Neural progenitor cell (in vitro differentiated cells): ENCODE data around the gene SLC26A8. TPM values are rescaled to one million over a fixed set of nuclear protein-coding genes. Genes with fewer than 3 reads are reported as not detected.
A peak's percentile ranks its signal among the peaks of the same experiment; 100 is the strongest.
"Not testable (repeated sequence)": the region's sequence is repeated elsewhere in the genome, so short reads cannot be mapped to it uniquely, and the experiment has no call there.

Experiments used
- DNase-seq: peaks from one replicate; pipeline ENCODE4 v3.0.0-alpha.2; 2016; ENCODE audit warnings: low spot score
- H2AFZ ChIP-seq: fragments of 200-600 bp; sonication (generic); replicated peaks from 2 replicates; pipeline ENCODE4 v1.6.1; 2016; ENCODE audit warnings: antibody characterized with exemption
- H3F3A ChIP-seq: fragments of 200-600 bp; sonication (generic); 2 replicates; pipeline ENCODE4 v1.6.1; 2016; ENCODE audit warnings: antibody characterized with exemption, low read depth
- H3K27ac ChIP-seq: fragments of 200-600 bp; sonication (generic); 2 replicates; pipeline ENCODE4 v1.5.1; 2016; ENCODE audit warnings: mild to moderate bottlenecking
- H3K27me3 ChIP-seq: fragments of 200-600 bp; sonication (generic); 2 replicates; pipeline ENCODE4 v1.6.1; 2016; ENCODE audit warnings: mild to moderate bottlenecking, moderate library complexity
- H3K36me3 ChIP-seq: fragments of 200-600 bp; sonication (generic); 2 replicates; pipeline ENCODE4 v1.5.1; 2016
- H3K4me1 ChIP-seq: fragments of 200-600 bp; sonication (generic); 2 replicates; pipeline ENCODE4 v1.6.1; 2016; ENCODE audit warnings: mixed run types
- H3K4me2 ChIP-seq: fragments of 200-600 bp; sonication (generic); 2 replicates; pipeline ENCODE4 v1.6.1; 2016
- H3K4me3 ChIP-seq: fragments of 200-600 bp; sonication (generic); 2 replicates; pipeline ENCODE4 v1.5.1; 2016
- H3K79me2 ChIP-seq: fragments of 200-600 bp; sonication (generic); 2 replicates; pipeline ENCODE4 v1.6.1; 2016; ENCODE audit warnings: low read depth
- H3K9ac ChIP-seq: fragments of 200-600 bp; sonication (generic); 2 replicates; pipeline ENCODE4 v1.6.1; 2016
- H3K9me3 ChIP-seq: fragments of 200-600 bp; sonication (generic); 2 replicates; pipeline ENCODE4 v1.5.1; 2016; ENCODE audit warnings: low read depth
- H4K20me1 ChIP-seq: fragments of 200-600 bp; sonication (generic); 2 replicates; pipeline ENCODE4 v1.6.1; 2016; ENCODE audit warnings: low read depth
- H3K27ac Mint-ChIP-seq: 3 replicates; pipeline ENCODE4 v1.8.0; 2021; ENCODE audit warnings: mixed read lengths
- H3K27me3 Mint-ChIP-seq: 2 replicates; pipeline ENCODE4 v1.8.0; 2022; ENCODE audit warnings: low read depth, mild to moderate bottlenecking, inconsistent platforms, moderate library complexity, mixed read lengths; ENCODE audit not compliant: insufficient read depth
- H3K36me3 Mint-ChIP-seq: 3 replicates; pipeline ENCODE4 v1.8.0; 2021; ENCODE audit warnings: mixed read lengths
- H3K4me1 Mint-ChIP-seq: 3 replicates; pipeline ENCODE4 v1.8.0; 2021; ENCODE audit warnings: mixed read lengths
- H3K4me3 Mint-ChIP-seq: 3 replicates; pipeline ENCODE4 v1.8.0; 2021; ENCODE audit warnings: mild to moderate bottlenecking, moderate library complexity, mixed read lengths
- H3K9me3 Mint-ChIP-seq: 3 replicates; pipeline ENCODE4 v1.8.0; 2020; ENCODE audit warnings: mixed read lengths
- EZH2 ChIP-seq: fragments of 200-600 bp; sonication (generic); IDR thresholded peaks from 2 replicates; pipeline ENCODE4 v1.6.1; 2017; ENCODE audit warnings: antibody characterized with exemption, mild to moderate bottlenecking, moderate library complexity
- EZH2phosphoT487 ChIP-seq: fragments of 200-600 bp; sonication (generic); IDR thresholded peaks from 2 replicates; pipeline ENCODE4 v1.6.1; 2017; ENCODE audit warnings: antibody characterized with exemption
- total RNA-seq: library from RNA; depleted of rRNA; stranded (reverse); fragments of >200 nt; gene quantifications from 2 replicates; pipeline ENCODE4 v1.2.3, GENCODE V29; 2015; ENCODE audit warnings: low replicate concordance
- TF ChIP-seq, protein P1 (sequence below): fragments of 200-600 bp; sonication (generic); IDR thresholded peaks from 2 replicates; pipeline ENCODE4 v1.5.1; 2017; ENCODE audit warnings: antibody characterized with exemption, mild to moderate bottlenecking

SLC26A8 gene
- total RNA-seq, 1 donor from 2014 or later, result 0.13 TPM

DNA sequence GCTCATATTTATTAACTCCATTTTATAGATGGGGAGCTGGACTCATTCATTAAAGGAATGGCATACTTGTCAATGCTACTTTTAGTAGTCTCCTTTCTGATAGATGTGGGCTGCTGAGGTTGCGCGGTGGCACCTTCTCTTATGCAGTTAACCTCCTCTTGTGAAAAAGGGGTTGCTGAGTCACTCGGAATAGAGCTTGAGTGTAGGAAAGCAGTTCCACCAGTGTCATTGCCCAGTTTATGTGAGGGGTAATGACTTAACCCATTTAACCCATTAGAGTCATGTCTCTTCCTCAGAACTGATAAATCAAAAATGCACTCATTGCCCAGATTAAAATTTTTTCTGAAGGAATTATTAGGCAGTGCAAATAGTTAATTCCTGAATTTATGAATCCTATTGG is 9.5 kb upstream of the SLC26A8 start:
- no peak overlapping the region for H3K4me2 ChIP-seq
- Mint-ChIP-seq H3K4me1 (peaks cover 19% of the 10 kb centered on the region), H3K27ac (no peak overlapping the region), H3K4me3 (no peak overlapping the region), H3K36me3 (peaks cover 12% of the 10 kb centered on the region), H3K9me3 (peaks cover 2% of the 10 kb centered on the region), H3K27me3 (no peaks in the 10 kb centered on the region)
- no peak for DNase-seq
- peaks cover 100% of the 10 kb centered on the region for H3K79me2 ChIP-seq
- peaks cover 7% of the 10 kb centered on the region for H3F3A ChIP-seq
- peaks cover 14% of the 10 kb centered on the region for H3K4me1 ChIP-seq
- no peak overlapping the region for H3K4me3 ChIP-seq
- no peak overlapping the region for H2AFZ ChIP-seq
- H4K20me1 ChIP-seq, result peaks cover 64% of the 10 kb centered on the region
- no peak overlapping the region for H3K9ac ChIP-seq
- H3K27ac ChIP-seq, result no peak overlapping the region
- TF ChIP-seq, protein P1, sequence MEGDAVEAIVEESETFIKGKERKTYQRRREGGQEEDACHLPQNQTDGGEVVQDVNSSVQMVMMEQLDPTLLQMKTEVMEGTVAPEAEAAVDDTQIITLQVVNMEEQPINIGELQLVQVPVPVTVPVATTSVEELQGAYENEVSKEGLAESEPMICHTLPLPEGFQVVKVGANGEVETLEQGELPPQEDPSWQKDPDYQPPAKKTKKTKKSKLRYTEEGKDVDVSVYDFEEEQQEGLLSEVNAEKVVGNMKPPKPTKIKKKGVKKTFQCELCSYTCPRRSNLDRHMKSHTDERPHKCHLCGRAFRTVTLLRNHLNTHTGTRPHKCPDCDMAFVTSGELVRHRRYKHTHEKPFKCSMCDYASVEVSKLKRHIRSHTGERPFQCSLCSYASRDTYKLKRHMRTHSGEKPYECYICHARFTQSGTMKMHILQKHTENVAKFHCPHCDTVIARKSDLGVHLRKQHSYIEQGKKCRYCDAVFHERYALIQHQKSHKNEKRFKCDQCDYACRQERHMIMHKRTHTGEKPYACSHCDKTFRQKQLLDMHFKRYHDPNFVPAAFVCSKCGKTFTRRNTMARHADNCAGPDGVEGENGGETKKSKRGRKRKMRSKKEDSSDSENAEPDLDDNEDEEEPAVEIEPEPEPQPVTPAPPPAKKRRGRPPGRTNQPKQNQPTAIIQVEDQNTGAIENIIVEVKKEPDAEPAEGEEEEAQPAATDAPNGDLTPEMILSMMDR, result no peak
- TF ChIP-seq EZH2phosphoT487 (no peak), EZH2 (no peak)
- no peaks in the 10 kb centered on the region for H3K36me3 ChIP-seq
- no peaks in the 10 kb centered on the region for H3K9me3 ChIP-seq
- no peaks in the 10 kb centered on the region for H3K27me3 ChIP-seq

DNA sequence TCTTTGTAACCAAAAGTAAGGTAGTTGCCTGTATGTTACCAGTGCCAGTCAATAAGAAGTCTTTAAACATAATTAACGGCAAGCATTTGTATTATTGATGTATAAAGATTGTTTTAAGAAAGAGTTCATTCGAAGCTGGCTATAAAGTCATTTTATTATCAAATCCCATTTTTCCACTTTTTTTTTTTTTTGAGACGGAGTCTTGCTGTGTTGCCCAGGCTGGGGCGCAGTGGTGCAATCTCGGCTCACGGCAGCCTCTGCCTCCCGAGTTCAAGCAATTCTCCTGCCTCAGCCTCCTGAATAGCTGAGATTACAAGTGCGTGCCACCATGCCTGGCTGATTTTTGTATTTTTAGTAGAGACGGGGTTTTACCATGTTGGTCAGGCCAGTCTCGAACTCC is 8.7 kb upstream of the SLC26A8 start:
- H3K36me3 ChIP-seq, H3K27ac Mint-ChIP-seq, H3K4me3 Mint-ChIP-seq, H3K9me3 Mint-ChIP-seq, DNase-seq, H3F3A ChIP-seq, H3K27ac ChIP-seq, H3K27me3 Mint-ChIP-seq, H3K27me3 ChIP-seq, H2AFZ ChIP-seq, H3K4me3 ChIP-seq, H3K9me3 ChIP-seq, H3K9ac ChIP-seq, H3K4me2 ChIP-seq: not testable (repeated sequence)
- Histone ChIP-seq H3K4me1 (peaks cover 13% of the 10 kb centered on the region), H3K79me2 (peaks cover 100% of the 10 kb centered on the region), H4K20me1 (peaks cover 60% of the 10 kb centered on the region)
- Mint-ChIP-seq H3K36me3 (peaks cover 13% of the 10 kb centered on the region), H3K4me1 (peaks cover 21% of the 10 kb centered on the region)

DNA sequence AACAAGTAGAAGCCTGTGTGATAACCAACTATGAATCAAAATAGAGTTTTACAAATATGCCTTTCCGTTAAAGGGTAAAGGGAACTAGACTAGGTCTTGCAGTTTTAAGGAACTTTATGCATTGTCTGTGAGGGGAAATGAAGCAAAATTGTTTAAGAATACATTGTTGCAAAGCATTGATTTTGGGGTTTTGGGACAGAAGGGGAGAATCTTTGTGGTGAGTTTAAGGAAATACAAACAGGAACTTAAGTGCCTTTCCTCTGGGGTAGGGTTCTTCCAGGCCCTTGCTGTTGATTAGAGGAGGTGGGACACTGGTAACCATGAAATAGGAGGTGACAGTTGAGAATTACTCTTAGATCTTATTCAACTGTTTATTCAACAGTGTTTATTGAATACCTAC is 7.8 kb upstream of the SLC26A8 start:
- Histone ChIP-seq H3K27me3 (no peaks in the 10 kb centered on the region), H3K27ac (no peak overlapping the region), H4K20me1 (peaks cover 51% of the 10 kb centered on the region), H3K9ac (no peak overlapping the region), H3F3A (peaks cover 7% of the 10 kb centered on the region), H3K36me3 (no peaks in the 10 kb centered on the region), H3K4me2 (no peak overlapping the region), H3K4me3 (no peak overlapping the region), H3K79me2 (peaks cover 95% of the 10 kb centered on the region), H3K4me1 (peaks cover 9% of the 10 kb centered on the region), H2AFZ (no peak overlapping the region), H3K9me3 (no peaks in the 10 kb centered on the region)
- Mint-ChIP-seq H3K27me3 (peaks cover 2% of the 10 kb centered on the region), H3K9me3 (peaks cover 2% of the 10 kb centered on the region), H3K4me1 (peaks cover 21% of the 10 kb centered on the region), H3K27ac (no peak overlapping the region), H3K36me3 (peaks cover 13% of the 10 kb centered on the region), H3K4me3 (no peak overlapping the region)
- no peak for DNase-seq
- TF ChIP-seq EZH2phosphoT487 (no peak), EZH2 (no peak)
- TF ChIP-seq, protein P1, result no peak

DNA sequence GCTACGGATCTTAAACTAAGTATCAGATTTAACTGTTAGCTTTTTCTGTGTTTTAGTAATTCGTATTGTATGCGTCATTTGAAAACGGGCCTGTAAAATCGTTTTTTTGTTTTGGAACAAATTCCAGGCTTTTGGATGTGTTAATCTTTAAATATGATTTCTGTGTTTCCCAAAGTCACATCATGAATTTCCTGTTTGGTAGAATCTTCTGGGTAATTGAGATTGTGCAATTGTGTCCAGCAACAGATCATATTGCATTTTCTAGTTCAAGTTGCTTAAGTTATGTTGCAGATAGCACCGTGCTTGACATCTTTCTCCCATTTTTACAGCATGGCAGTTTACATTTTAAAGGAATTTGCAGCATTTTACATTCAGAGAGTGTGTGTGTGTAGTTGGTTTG is 5.0 kb upstream of the SLC26A8 start:
- TF ChIP-seq, protein P1, result no peak
- TF ChIP-seq EZH2phosphoT487 (no peak), EZH2 (no peak)
- H3K27ac Mint-ChIP-seq, result peak overlapping the region; percentile 43
- peaks cover 11% of the 10 kb centered on the region for H3K4me1 ChIP-seq
- H3K9me3 ChIP-seq, result no peaks in the 10 kb centered on the region
- H3K36me3 ChIP-seq, result no peaks in the 10 kb centered on the region
- H3K27ac ChIP-seq, result no peak overlapping the region
- H3F3A ChIP-seq, result peaks cover 14% of the 10 kb centered on the region
- peak overlapping the region; percentile 91 for H3K9ac ChIP-seq
- no peak for DNase-seq
- H3K79me2 ChIP-seq, result peaks cover 67% of the 10 kb centered on the region
- peak overlapping the region; percentile 85 for H3K4me2 ChIP-seq
- H4K20me1 ChIP-seq, result peaks cover 45% of the 10 kb centered on the region
- peaks cover 7% of the 10 kb centered on the region for H3K27me3 Mint-ChIP-seq
- H3K4me3 Mint-ChIP-seq, result peak overlapping the region; percentile 99
- peaks cover 8% of the 10 kb centered on the region for H3K36me3 Mint-ChIP-seq
- H3K9me3 Mint-ChIP-seq, result no peaks in the 10 kb centered on the region
- H3K4me3 ChIP-seq, result peak overlapping the region; percentile 80
- H2AFZ ChIP-seq, result no peak overlapping the region
- peaks cover 19% of the 10 kb centered on the region for H3K27me3 ChIP-seq
- H3K4me1 Mint-ChIP-seq, result peaks cover 22% of the 10 kb centered on the region
